HCT116 (cell line): ENCODE data around the gene TBX22. TPM values are rescaled to one million over a fixed set of nuclear protein-coding genes. Genes with fewer than 3 reads are reported as not detected.

ENCODE experiments used
- ATAC-seq: fragments of 200-7000 bp; cut with Tn5 transposase; 2 replicates; pipeline ENCODE4 v1.9.1; 2020; ENCODE audit warnings: mild to moderate bottlenecking, moderate library complexity
- BruUV-seq: library from RNA; stranded (reverse); fragments of 400-500 nt; replicated peaks from 2 replicates; lab custom pipeline; 2021; lab: Mats Ljungman, UMichigan
- CTCF ChIA-PET: fragments of 300-600 bp; sonication (Branson Sonifier 250); formaldehyde crosslinking; loops from one replicate; lab custom pipeline; 2021; ENCODE audit warnings: antibody characterized with exemption; lab: Charles Lee
- POLR2A ChIA-PET: fragments of 300-600, 350-600 bp; sonication (Branson Sonifier 250); formaldehyde crosslinking; loops from one replicate; lab custom pipeline; 2021; ENCODE audit warnings: antibody characterized with exemption; lab: Charles Lee
- RAD21 ChIA-PET, 2 experiments: fragments of 300-600 bp; sonication (Branson Sonifier 250); formaldehyde crosslinking; loops; one replicate each; lab custom pipeline; 2023; ENCODE audit warnings: low total read pairs in 2 of 2; ENCODE audit not compliant: uncharacterized antibody in 2 of 2, unreplicated experiment in 2 of 2, low non-redundant PET in 1 of 2; lab: Charles Lee
- DNase-seq: peaks from one replicate; pipeline ENCODE4 v3.0.0-alpha.2; 2010; ENCODE audit warnings: low read depth, low spot score
- H2AFZ ChIP-seq: fragments of 200-600 bp; shearing (Covaris generic), sonication (generic); 2 replicates; pipeline ENCODE4 v1.6.1; 2017; ENCODE audit warnings: low read depth, mixed run types, mixed read lengths, antibody characterized with exemption, low read length; ENCODE audit not compliant: poor library complexity, severe bottlenecking
- H3K27ac ChIP-seq: 2 replicates; pipeline ENCODE4 v1.5.1; 2012; ENCODE audit warnings: low read depth, low read length
- H3K27me3 ChIP-seq: fragments of 200-600 bp; sonication (generic); 2 replicates; pipeline ENCODE4 v1.6.1; 2016; ENCODE audit warnings: mixed run types, low read length, mixed read lengths; ENCODE audit not compliant: insufficient read depth
- H3K36me3 ChIP-seq, 2 experiments: fragments of 200-500 bp in 1 of 2; fragments of 200-600 bp in 1 of 2; sonication (Bioruptor generic) in 1 of 2; sonication (generic) in 1 of 2; 2 replicates each; pipeline versions ENCODE4 v1.5.1 to v1.6.1; 2014 to 2016; ENCODE audit warnings: low read length in 2 of 2, inconsistent platforms in 1 of 2, mixed read lengths in 1 of 2, mixed run types in 1 of 2; ENCODE audit not compliant: insufficient read depth in 2 of 2, control insufficient read depth in 1 of 2
- H3K4me1 ChIP-seq, 2 experiments: fragments of 200-600 bp in 1 of 2; sonication (generic) in 1 of 2; 2 replicates each; pipeline versions ENCODE4 v1.5.1 to v1.6.1; 2012 to 2017; ENCODE audit warnings: low read length in 2 of 2, inconsistent platforms in 1 of 2, mild to moderate bottlenecking in 1 of 2, mixed read lengths in 1 of 2, mixed run types in 1 of 2, moderate library complexity in 1 of 2; ENCODE audit not compliant: insufficient read depth in 2 of 2, control insufficient read depth in 1 of 2
- H3K4me2 ChIP-seq: fragments of 200-600 bp; sonication (generic); 2 replicates; pipeline ENCODE4 v1.6.1; 2017; ENCODE audit warnings: mixed run types, low read length, mixed read lengths
- H3K4me3 ChIP-seq, 2 experiments: fragments of 200-600 bp in 1 of 2; sonication (generic) in 1 of 2; replicated peaks in 1 of 2; 2 replicates each; pipeline ENCODE4 v1.5.1; 2011 to 2016; ENCODE audit warnings: low read length in 2 of 2, control low read depth in 1 of 2, low read depth in 1 of 2, mild to moderate bottlenecking in 1 of 2, mixed read lengths in 1 of 2, mixed run types in 1 of 2
- H3K79me2 ChIP-seq: fragments of 200-600 bp; sonication (generic); 2 replicates; pipeline ENCODE4 v1.6.1; 2017; ENCODE audit warnings: mild to moderate bottlenecking, mixed run types, low read length, moderate library complexity, mixed read lengths; ENCODE audit not compliant: insufficient read depth
- H3K9ac ChIP-seq: fragments of 200-600 bp; sonication (generic); 2 replicates; pipeline ENCODE4 v1.6.1; 2016; ENCODE audit warnings: low read length, mixed read lengths
- H3K9me2 ChIP-seq: fragments of 200-600 bp; sonication (generic), shearing (Covaris generic); 2 replicates; pipeline ENCODE4 v1.6.1; 2017; ENCODE audit warnings: mixed run types, mild to moderate bottlenecking, moderate library complexity; ENCODE audit not compliant: insufficient read depth
- H3K9me3 ChIP-seq, 2 experiments: fragments of 200-500 bp in 1 of 2; fragments of 200-600 bp in 1 of 2; sonication (Bioruptor generic) in 1 of 2; sonication (generic) in 1 of 2; 2 replicates each; pipeline ENCODE4 v1.6.1; 2014 to 2017; ENCODE audit warnings: low read length in 2 of 2, mixed read lengths in 2 of 2, inconsistent platforms in 1 of 2, low read depth in 1 of 2, mild to moderate bottlenecking in 1 of 2, mixed run types in 1 of 2, moderate library complexity in 1 of 2; ENCODE audit not compliant: control insufficient read depth in 1 of 2, insufficient read depth in 1 of 2
- H4K20me1 ChIP-seq: fragments of 200-600 bp; sonication (generic), shearing (Covaris generic); 2 replicates; pipeline ENCODE4 v1.6.1; 2017; ENCODE audit warnings: mixed run types, mild to moderate bottlenecking, moderate library complexity; ENCODE audit not compliant: insufficient read depth
- CEBPB ChIP-seq: IDR thresholded peaks from 2 replicates; pipeline ENCODE4 v1.6.1; 2012; ENCODE audit warnings: low read depth
- CTCF ChIP-seq, 3 experiments: fragments of 200-600 bp in 1 of 3; sonication (generic) in 1 of 3; IDR thresholded peaks in 2 of 3; conservative IDR thresholded peaks in 1 of 3; 2 replicates each; pipeline ENCODE4 v1.5.1; 2012 to 2017; ENCODE audit warnings: low read depth in 2 of 3, low read length in 2 of 3, antibody characterized with exemption in 1 of 3, borderline replicate concordance in 1 of 3, control low read depth in 1 of 3, mild to moderate bottlenecking in 1 of 3, mixed read lengths in 1 of 3, mixed run types in 1 of 3, moderate library complexity in 1 of 3; ENCODE audit not compliant: insufficient read depth in 1 of 3
- ELF1 ChIP-seq: IDR thresholded peaks from 2 replicates; pipeline ENCODE4 v1.6.1; 2012; ENCODE audit warnings: low read depth, borderline replicate concordance
- EZH2 ChIP-seq: fragments of 200-600 bp; sonication (generic); IDR thresholded peaks from 2 replicates; pipeline ENCODE4 v1.6.1; 2017; ENCODE audit warnings: antibody characterized with exemption, mixed run types
- EZH2phosphoT487 ChIP-seq: fragments of 200-600 bp; IDR thresholded peaks from 2 replicates; pipeline ENCODE4 v1.6.1; 2018; ENCODE audit warnings: antibody characterized with exemption, borderline replicate concordance
- JUND ChIP-seq: IDR thresholded peaks from 2 replicates; pipeline ENCODE4 v1.6.1; 2012
- MAX ChIP-seq: IDR thresholded peaks from 2 replicates; pipeline ENCODE4 v1.6.1; 2012
- POLR2A ChIP-seq: IDR thresholded peaks from 2 replicates; pipeline ENCODE4 v1.7.0; 2011; ENCODE audit warnings: borderline replicate concordance; ENCODE audit not compliant: insufficient read depth, insufficient read length; ENCODE audit errors: extremely low read depth
- REST ChIP-seq: IDR thresholded peaks from 2 replicates; pipeline ENCODE4 v1.6.1; 2012; ENCODE audit warnings: low read depth
- SIN3A ChIP-seq: IDR thresholded peaks from 2 replicates; pipeline ENCODE4 v1.6.1; 2012; ENCODE audit warnings: low read depth
- SP1 ChIP-seq: IDR thresholded peaks from 2 replicates; pipeline ENCODE4 v1.6.1; 2012; ENCODE audit warnings: low read depth
- TCF7L2 ChIP-seq: IDR thresholded peaks from 2 replicates; pipeline ENCODE4 v1.7.0; 2011; ENCODE audit warnings: borderline replicate concordance, inconsistent platforms; ENCODE audit not compliant: insufficient read depth, insufficient read length; ENCODE audit errors: extremely low read depth
- YY1 ChIP-seq: IDR thresholded peaks from 2 replicates; pipeline ENCODE4 v1.6.1; 2011; ENCODE audit warnings: low read length, low read depth, moderate library complexity, mild to moderate bottlenecking; ENCODE audit not compliant: insufficient replicate concordance; ENCODE audit errors: extremely low read depth
- ZBTB33 ChIP-seq: IDR thresholded peaks from 2 replicates; pipeline ENCODE4 v1.6.1; 2011; ENCODE audit warnings: mild to moderate bottlenecking, low read length, moderate library complexity; ENCODE audit not compliant: insufficient replicate concordance; ENCODE audit errors: extremely low read depth
- ZFX ChIP-seq: fragments of 450-650 bp; IDR thresholded peaks from 2 replicates; pipeline ENCODE4 v1.6.1; 2017
- intact Hi-C: fragments of 100-400 bp; cut with micrococcal nuclease; formaldehyde crosslinking; loops from 2 replicates; pipeline ENCODE4 v1.10.0; 2022
- total RNA-seq: library from RNA; stranded (reverse); gene quantifications from one replicate; pipeline ENCODE4 v1.2.1, GENCODE V29; 2021; ENCODE audit not compliant: unreplicated experiment

Gene TBX22
- total RNA-seq, 1 experiment from 2014 or later, result not detected

GRCh38 chrX:80011522-80011921 lies 3.0 kb upstream of the TBX22 start:
- no TSS peak for BruUV-seq
- H3K9me3 ChIP-seq, result no peaks in the 10 kb centered on the region
- H3K9ac ChIP-seq, result no peak overlapping the region
- DNase-seq, result no peak
- no peak overlapping the region for H3K27ac ChIP-seq
- no peak overlapping the region for H2AFZ ChIP-seq
- ATAC-seq, result no peak
- H3K4me2 ChIP-seq, result no peak overlapping the region
- ChIA-PET POLR2A (no interaction called here), CTCF (no interaction called here), RAD21 (no interaction called here)
- TF ChIP-seq TCF7L2 (no peak), ELF1 (no peak), SIN3A (no peak), REST (no peak), YY1 (no peak), ZFX (no peak), CEBPB (no peak), EZH2phosphoT487 (no peak), POLR2A (no peak), JUND (no peak), EZH2 (no peak), ZBTB33 (no peak), MAX (no peak), SP1 (no peak), CTCF (IDR thresholded peaks at IDR 0.05 in 2 of 3, conservative IDR thresholded peaks at IDR 0.05 in 1 of 3; ENCODE audit: borderline replicate concordance in 1 of 3, insufficient read depth in 1 of 3, low read depth in 2 of 3, low read length in 2 of 3) (no peak)
- H3K4me1 ChIP-seq, result no peaks in the 10 kb centered on the region
- H3K9me2 ChIP-seq, result no peaks in the 10 kb centered on the region
- H4K20me1 ChIP-seq, result no peaks in the 10 kb centered on the region
- no peaks in the 10 kb centered on the region for H3K79me2 ChIP-seq
- intact Hi-C loops, result no loop called here
- no peaks in the 10 kb centered on the region for H3K36me3 ChIP-seq
- H3K4me3 ChIP-seq, result no peak overlapping the region
- no peaks in the 10 kb centered on the region for H3K27me3 ChIP-seq
